Spleen (tissue), 11 donors: ENCODE measurements around the gene FDPS. TPM values are rescaled to one million over a fixed set of nuclear protein-coding genes. Genes with fewer than 3 reads are reported as not detected.
A peak's percentile ranks its signal among the peaks of the same experiment; 100 is the strongest.
"Not testable (repeated sequence)": the region's sequence is repeated elsewhere in the genome, so short reads cannot be mapped to it uniquely, and the experiment has no call there.

Source experiments
- DNase-seq: peaks from one replicate; pipeline ENCODE4 v3.0.0-alpha.2; 2020
- H3K27ac ChIP-seq, 8 donors: fragments of 200-600 bp; sonication (generic) in 7 of 8; 1 replicate in 4 of 8; 2 replicates in 4 of 8; pipeline versions ENCODE4 v1.5.0 to v1.8.0; 2016 to 2021; ENCODE audit warnings: inconsistent platforms in 4 of 8, mild to moderate bottlenecking in 4 of 8, moderate library complexity in 1 of 8
- H3K27me3 ChIP-seq, 7 donors: fragments of 200-600 bp; sonication (generic) in 6 of 7; replicated peaks in 1 of 7; 1 replicate in 4 of 7; 2 replicates in 3 of 7; pipeline versions ENCODE4 v1.5.0 to v1.8.0; 2016 to 2021; ENCODE audit warnings: inconsistent platforms in 3 of 7, mild to moderate bottlenecking in 1 of 7
- H3K36me3 ChIP-seq, 6 donors: fragments of 200-600 bp; sonication (generic) in 5 of 6; 1 replicate in 4 of 6; 2 replicates in 2 of 6; pipeline versions ENCODE4 v1.5.0 to v1.8.0; 2016 to 2021; ENCODE audit warnings: inconsistent platforms in 2 of 6
- H3K4me1 ChIP-seq, 6 donors: fragments of 200-600 bp; sonication (generic) in 5 of 6; 1 replicate in 3 of 6; 2 replicates in 3 of 6; pipeline versions ENCODE4 v1.5.0 to v1.8.0; 2016 to 2021; ENCODE audit warnings: inconsistent platforms in 3 of 6
- H3K4me3 ChIP-seq, 8 donors: fragments of 200-600 bp; sonication (generic) in 7 of 8; 1 replicate in 4 of 8; 2 replicates in 4 of 8; pipeline versions ENCODE4 v1.5.0 to v1.8.0; 2016 to 2021; ENCODE audit warnings: inconsistent platforms in 4 of 8, mild to moderate bottlenecking in 4 of 8, moderate library complexity in 2 of 8
- H3K9me3 ChIP-seq, 8 donors: fragments of 200-600 bp; sonication (generic) in 7 of 8; 1 replicate in 4 of 8; 2 replicates in 4 of 8; pipeline versions ENCODE4 v1.5.0 to v1.8.0; 2016 to 2021; ENCODE audit warnings: inconsistent platforms in 4 of 8
- POLR2A ChIP-seq, 3 donors: fragments of 450-650 bp; IDR thresholded peaks; one replicate each; pipeline ENCODE4 v1.5.1; 2017; ENCODE audit warnings: antibody characterized with exemption in 3 of 3, mild to moderate bottlenecking in 1 of 3
- POLR2AphosphoS5 ChIP-seq, 3 donors: sonication (generic); formaldehyde crosslinking; IDR thresholded peaks; one replicate each; pipeline ENCODE4 v1.5.1; 2017; ENCODE audit warnings: antibody characterized with exemption in 3 of 3
- WGBS, 5 donors: extraction: QIAGEN DNeasy Blood & Tissue Kit in 3 of 5; methylation state at CpG; one replicate each; pipeline versions ENCODE4 v1.1.5 to v1.1.7; 2013 to 2018; 5-methylcytosine and 5-hydroxymethylcytosine counted together
- intact Hi-C: fragments of 100-400 bp; cut with DNase I; formaldehyde crosslinking; loops from one replicate; pipeline ENCODE4 v1.15.0; 2023; ENCODE audit warnings: low total_unique reads
- polyA plus RNA-seq, 3 donors: library from polyadenylated mRNA; stranded (reverse); fragments of 200-250 nt; gene quantifications; one replicate each; pipeline ENCODE4 v1.2.1, GENCODE V29; 2013
- total RNA-seq, 7 donors: library from RNA; depleted of rRNA in 3 of 7; stranded (reverse); fragments of >200 nt in 3 of 7; fragmentation: NEBNext Ultra II Directional in 4 of 7; extraction: Animal tissue kit (Norgen Biotek cat#: 25700) in 4 of 7; gene quantifications; one replicate each; pipeline versions ENCODE4 v1.1.0 to v1.2.1, GENCODE V29; 2016 to 2021
- TF ChIP-seq, protein P1 (sequence below), 11 experiments: fragments of 200-600 bp in 7 of 11; fragments of 450-650 bp in 4 of 11; sonication (generic) in 4 of 11; IDR thresholded peaks in 8 of 11; conservative IDR thresholded peaks in 3 of 11; 1 replicate in 7 of 11; 2 replicates in 4 of 11; pipeline versions ENCODE4 v1.4.0 to v1.8.0; 2016 to 2021; ENCODE audit warnings: antibody characterized with exemption in 11 of 11, inconsistent platforms in 4 of 11, mild to moderate bottlenecking in 1 of 11
- donor health status: healthy with polysubstance abuse.
- donor health status: DM: no; HTN: no; CAD: no; lungs with moderate emphysema.
- donor health status: DM: no; HTN: no; CAD: no.
- donor health status: Bipolar disorder and iron deficiency.
- donor health status: healthy.
- donor health status: DM: no; HTN: no; CAD: no.
- donor health status: DM: yes; HTN: yes; CAD: no.

The FDPS gene
- total and polyA plus RNA-seq, 10 donors = 84.5 to 134 (median 105) TPM

- H3K4me3 ChIP-seq = no peak overlapping the region
- no peaks in the 10 kb centered on the region for H3K27me3 ChIP-seq
- peak overlapping the region in 3 of 8 donors; percentile 52 to 99 (median 98) for H3K27ac ChIP-seq
- no peak for DNase-seq
- TF ChIP-seq POLR2AphosphoS5 (IDR thresholded peaks at IDR 0.05) (no peak), POLR2A (IDR thresholded peaks at IDR 0.05) (no peak)
- TF ChIP-seq, protein P1, sequence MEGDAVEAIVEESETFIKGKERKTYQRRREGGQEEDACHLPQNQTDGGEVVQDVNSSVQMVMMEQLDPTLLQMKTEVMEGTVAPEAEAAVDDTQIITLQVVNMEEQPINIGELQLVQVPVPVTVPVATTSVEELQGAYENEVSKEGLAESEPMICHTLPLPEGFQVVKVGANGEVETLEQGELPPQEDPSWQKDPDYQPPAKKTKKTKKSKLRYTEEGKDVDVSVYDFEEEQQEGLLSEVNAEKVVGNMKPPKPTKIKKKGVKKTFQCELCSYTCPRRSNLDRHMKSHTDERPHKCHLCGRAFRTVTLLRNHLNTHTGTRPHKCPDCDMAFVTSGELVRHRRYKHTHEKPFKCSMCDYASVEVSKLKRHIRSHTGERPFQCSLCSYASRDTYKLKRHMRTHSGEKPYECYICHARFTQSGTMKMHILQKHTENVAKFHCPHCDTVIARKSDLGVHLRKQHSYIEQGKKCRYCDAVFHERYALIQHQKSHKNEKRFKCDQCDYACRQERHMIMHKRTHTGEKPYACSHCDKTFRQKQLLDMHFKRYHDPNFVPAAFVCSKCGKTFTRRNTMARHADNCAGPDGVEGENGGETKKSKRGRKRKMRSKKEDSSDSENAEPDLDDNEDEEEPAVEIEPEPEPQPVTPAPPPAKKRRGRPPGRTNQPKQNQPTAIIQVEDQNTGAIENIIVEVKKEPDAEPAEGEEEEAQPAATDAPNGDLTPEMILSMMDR (IDR thresholded peaks at IDR 0.05 in 8 of 11, conservative IDR thresholded peaks at IDR 0.05 in 3 of 11) = no peak
- intact Hi-C loops = loop anchor here (10.0 kb wide), 1 partner anchor 51 kb away; the partner anchor contains the start of genes CLK2 and HCN3
- peaks cover 8 to 55% (median 34%) of the 10 kb centered on the region in 6 donors for H3K4me1 ChIP-seq
- no peaks in the 10 kb centered on the region for H3K9me3 ChIP-seq
- peaks cover 0 to 46% (median 23%) of the 10 kb centered on the region in 6 donors for H3K36me3 ChIP-seq
- 73 to 80% (median 76%) methylated on average over 6 of the region's 6 CpGs for WGBS, 5 donors
These were observed 17.4 kb downstream of the FDPS start for GRCh38 chr1:155326020-155326526.

DNA sequence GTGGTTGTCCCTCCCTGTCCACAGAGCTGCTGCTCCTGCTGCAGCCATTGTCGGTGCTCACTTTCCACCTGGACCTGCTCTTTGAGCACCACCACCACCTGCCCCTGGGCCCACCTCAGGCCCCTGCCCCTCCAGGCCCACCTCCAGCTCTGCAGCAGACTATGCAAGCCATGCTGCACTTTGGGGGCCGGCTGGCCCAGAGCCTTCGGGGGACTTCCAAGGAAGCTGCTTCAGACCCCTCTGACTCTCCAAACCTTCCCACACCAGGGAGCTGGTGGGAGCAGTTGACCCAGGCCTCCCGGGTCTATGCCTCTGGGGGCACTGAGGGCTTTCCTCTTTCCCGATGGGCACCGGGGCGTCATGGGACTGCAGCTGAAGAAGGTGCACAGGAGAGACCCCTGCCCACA is 18.0 kb downstream of the FDPS start:
- TF ChIP-seq POLR2AphosphoS5 (IDR thresholded peaks at IDR 0.05) (peak in 1 of 3 donors; percentile 59), POLR2A (IDR thresholded peaks at IDR 0.05) (no peak)
- Histone ChIP-seq H3K4me1 (peaks cover 6 to 54% (median 29%) of the 10 kb centered on the region in 6 donors), H3K4me3 (no peak overlapping the region), H3K27ac (peak overlapping the region in 2 of 8 donors; percentile 52 to 99), H3K27me3 (no peaks in the 10 kb centered on the region), H3K36me3 (peaks cover 0 to 52% (median 28%) of the 10 kb centered on the region in 6 donors), H3K9me3 (no peaks in the 10 kb centered on the region)
- WGBS, 5 donors = 87 to 94% (median 92%) methylated on average over 5 to 7 of the region's 7 CpGs
- intact Hi-C loops = loop anchor here (10.0 kb wide), 1 partner anchor 52 kb away; the partner anchor contains the start of genes CLK2 and HCN3
- peak; percentile 78 for DNase-seq

GRCh38 chr1:155327981-155328380 is 19.3 kb downstream of the FDPS start:
- no peak for DNase-seq
- Histone ChIP-seq H3K4me1 (peaks cover 0 to 40% (median 16%) of the 10 kb centered on the region in 6 donors), H3K4me3 (no peak overlapping the region), H3K36me3 (peaks cover 0 to 58% (median 33%) of the 10 kb centered on the region in 6 donors), H3K27me3 (no peaks in the 10 kb centered on the region), H3K9me3 (no peaks in the 10 kb centered on the region), H3K27ac (no peak overlapping the region)
- intact Hi-C loops = loop anchor here (10.0 kb wide), 1 partner anchor 53 kb away; the partner anchor contains the start of genes CLK2 and HCN3
- TF ChIP-seq POLR2A (IDR thresholded peaks at IDR 0.05) (no peak), POLR2AphosphoS5 (IDR thresholded peaks at IDR 0.05) (no peak)
- TF ChIP-seq, protein P1 (IDR thresholded peaks at IDR 0.05 in 8 of 11, conservative IDR thresholded peaks at IDR 0.05 in 3 of 11) = no peak
- 86 to 95% (median 92%) methylated on average over 4 of the region's 4 CpGs for WGBS, 5 donors

- WGBS, 5 donors = 82 to 92% (median 92%) methylated on average over 7 of the region's 7 CpGs
- not testable (repeated sequence) for DNase-seq, H3K4me3 ChIP-seq, H3K9me3 ChIP-seq, H3K27ac ChIP-seq, H3K27me3 ChIP-seq
- peaks cover 0 to 38% (median 15%) of the 10 kb centered on the region in 6 donors for H3K4me1 ChIP-seq
- H3K36me3 ChIP-seq = peaks cover 0 to 65% (median 33%) of the 10 kb centered on the region in 6 donors
- intact Hi-C loops = loop anchor here (10.0 kb wide), 1 partner anchor 54 kb away; the partner anchor contains the start of genes CLK2 and HCN3
These were observed 20.2 kb downstream of the FDPS start for GRCh38 chr1:155328856-155329255.

- H3K27me3 ChIP-seq = no peaks in the 10 kb centered on the region
- peaks cover 0 to 78% (median 42%) of the 10 kb centered on the region in 6 donors for H3K36me3 ChIP-seq
- WGBS, 5 donors = 83 to 94% (median 88%) methylated on average over 10 to 11 of the region's 11 CpGs
- H3K9me3 ChIP-seq = no peaks in the 10 kb centered on the region
- peaks cover 0 to 29% (median 8%) of the 10 kb centered on the region in 6 donors for H3K4me1 ChIP-seq
- peak overlapping the region in 1 of 8 donors; percentile 4 for H3K27ac ChIP-seq
- TF ChIP-seq POLR2AphosphoS5 (IDR thresholded peaks at IDR 0.05) = peak in 2 of 3 donors; percentile 43 to 64
- TF ChIP-seq, protein P1 (IDR thresholded peaks at IDR 0.05 in 8 of 11, conservative IDR thresholded peaks at IDR 0.05 in 3 of 11) = no peak
- no peak overlapping the region for H3K4me3 ChIP-seq
- intact Hi-C loops = loop anchor here (10.0 kb wide), 1 partner anchor 55 kb away; the partner anchor contains the start of genes CLK2 and HCN3
- no peak for DNase-seq
These were observed 21.4 kb downstream of the FDPS start for GRCh38 chr1:155329980-155330598.
